HG02798 (cell line): ENCODE results near the gene LIMS3.
"Not testable (repeated sequence)": the region's sequence is repeated elsewhere in the genome, so short reads cannot be mapped to it uniquely, and the experiment has no call there.

Source experiments
- ATAC-seq: cut with Tn5 transposase; IDR thresholded peaks from one replicate; pipeline ENCODE4 v1.9.1; 2021; ENCODE audit warnings: mild to moderate bottlenecking; ENCODE audit not compliant: unreplicated experiment, poor library complexity

LIMS3 gene

GRCh38 chr2:109921543-109922384 is 23.3 kb downstream of the LIMS3 start:
- not testable (repeated sequence) for ATAC-seq

GRCh38 chr2:109924481-109924880 is 26.0 kb downstream of the LIMS3 start:
- ATAC-seq, result not testable (repeated sequence)

GRCh38 chr2:109927803-109928202 is 29.3 kb downstream of the LIMS3 start:
- ATAC-seq, result not testable (repeated sequence)

- not testable (repeated sequence) for ATAC-seq
Measured at GRCh38 chr2:109929222-109929621, 30.7 kb downstream of the LIMS3 start.

- ATAC-seq, result not testable (repeated sequence)
Measured at GRCh38 chr2:109936534-109936933, 38.0 kb downstream of the LIMS3 start.

GRCh38 chr2:109945362-109945761 is 46.9 kb downstream of the LIMS3 start:
- not testable (repeated sequence) for ATAC-seq

- ATAC-seq, result not testable (repeated sequence)
Measured at GRCh38 chr2:109947262-109947958, 48.9 kb downstream of the LIMS3 start.

GRCh38 chr2:109947959-109948520 is 49.6 kb downstream of the LIMS3 start:
- not testable (repeated sequence) for ATAC-seq

GRCh38 chr2:109950146-109950843 is 51.8 kb downstream of the LIMS3 start:
- not testable (repeated sequence) for ATAC-seq

- ATAC-seq, result not testable (repeated sequence)
Measured at GRCh38 chr2:109963942-109964341, 65.5 kb downstream of the LIMS3 start.

GRCh38 chr2:109965482-109965881 is 67.0 kb downstream of the LIMS3 start:
- ATAC-seq, result not testable (repeated sequence)

GRCh38 chr2:109966107-109966736 is 67.7 kb downstream of the LIMS3 start:
- ATAC-seq, result not testable (repeated sequence)

GRCh38 chr2:109966858-109967257 is 68.4 kb downstream of the LIMS3 start:
- ATAC-seq, result not testable (repeated sequence)

GRCh38 chr2:109969864-109970263 is 71.4 kb downstream of the LIMS3 start:
- peak; percentile 82 for ATAC-seq

- ATAC-seq, result not testable (repeated sequence)
Measured at GRCh38 chr2:109971710-109972109, 73.2 kb downstream of the LIMS3 start.
